ENCODE measurements around the gene ZP3. TPM values are rescaled to one million over a fixed set of nuclear protein-coding genes. Genes with fewer than 3 reads are reported as not detected.

ZP3 gene
- total and polyA plus RNA-seq, 2 of the 8 experiments (the other 6 are each of a cell fraction or from before 2014, with no cell fraction given), result 1.5 to 2.4 TPM

GRCh38 chr7:76423666-76424412 lies 911 bp upstream of the ZP3 start (continued):
- TF ChIP-seq KDM4A (IDR thresholded peaks at IDR 0.05; ENCODE audit: low read depth, low read length, severe bottlenecking) (no peak), EGR1 (IDR thresholded peaks at IDR 0.05; ENCODE audit: borderline replicate concordance, low read depth, low read length) (no peak), SIN3A (conservative IDR thresholded peaks at IDR 0.05 in 1 of 2, IDR thresholded peaks at IDR 0.05 in 1 of 2; ENCODE audit: low read depth in 1 of 2, low read length in 2 of 2) (no peak), SAP30 (IDR thresholded peaks at IDR 0.05; ENCODE audit: insufficient read depth, insufficient replicate concordance, low read length) (no peak)
